Ishikawa (cell line): ENCODE measurements around the gene KHDRBS2.

ENCODE experiments used
- CEBPB ChIP-seq: IDR thresholded peaks from 2 replicates; pipeline ENCODE4 v1.6.1; 2012
- CREB1 ChIP-seq: IDR thresholded peaks from 2 replicates; pipeline ENCODE4 v1.6.1; 2012; ENCODE audit warnings: low read depth
- EGR1 ChIP-seq: IDR thresholded peaks from 2 replicates; pipeline ENCODE4 v1.6.1; 2012
- EP300 ChIP-seq: IDR thresholded peaks from 2 replicates; pipeline ENCODE4 v1.6.1; 2012; ENCODE audit warnings: borderline replicate concordance
- FOXM1 ChIP-seq: IDR thresholded peaks from 2 replicates; pipeline ENCODE4 v1.6.1; 2012; ENCODE audit warnings: low read depth, borderline replicate concordance
- MAX ChIP-seq: IDR thresholded peaks from 2 replicates; pipeline ENCODE4 v1.6.1; 2012
- NFIC ChIP-seq: IDR thresholded peaks from 2 replicates; pipeline ENCODE4 v1.6.1; 2012
- RAD21 ChIP-seq: IDR thresholded peaks from 2 replicates; pipeline ENCODE4 v1.6.1; 2012; ENCODE audit warnings: low read depth
- REST ChIP-seq: IDR thresholded peaks from 2 replicates; pipeline ENCODE4 v1.6.1; 2012; ENCODE audit warnings: low read depth, mild to moderate bottlenecking
- TAF1 ChIP-seq: IDR thresholded peaks from 2 replicates; pipeline ENCODE4 v1.6.1; 2012; ENCODE audit warnings: low read depth, mild to moderate bottlenecking
- TCF12 ChIP-seq: IDR thresholded peaks from 2 replicates; pipeline ENCODE4 v1.6.1; 2012; ENCODE audit warnings: low read depth
- TEAD4 ChIP-seq: IDR thresholded peaks from 2 replicates; pipeline ENCODE4 v1.6.1; 2012
- USF1 ChIP-seq: IDR thresholded peaks from 2 replicates; pipeline ENCODE4 v1.6.1; 2012
- YY1 ChIP-seq: IDR thresholded peaks from 2 replicates; pipeline ENCODE4 v1.6.1; 2012; ENCODE audit warnings: low read depth
- ZBTB7A ChIP-seq: IDR thresholded peaks from 2 replicates; pipeline ENCODE4 v1.6.1; 2012; ENCODE audit warnings: low read depth

KHDRBS2 gene

GRCh38 chr6:62167736-62168135 lies 118.3 kb downstream of the KHDRBS2 start:
- TF ChIP-seq CREB1 (no peak), TEAD4 (no peak), FOXM1 (no peak), YY1 (no peak), REST (no peak), NFIC (no peak), ZBTB7A (no peak), EGR1 (no peak), EP300 (no peak), TAF1 (no peak)

GRCh38 chr6:62162858-62163257 lies 123.2 kb downstream of the KHDRBS2 start:
- TF ChIP-seq FOXM1 (no peak), REST (no peak)

GRCh38 chr6:62152796-62153195 lies 133.2 kb downstream of the KHDRBS2 start:
- TF ChIP-seq REST (no peak), TEAD4 (no peak), TCF12 (no peak), CEBPB (no peak), YY1 (no peak), NFIC (no peak), EGR1 (no peak), USF1 (no peak), FOXM1 (no peak), ZBTB7A (no peak), RAD21 (no peak), EP300 (no peak), MAX (no peak), TAF1 (no peak), CREB1 (no peak)

- TF ChIP-seq RAD21 (peak; percentile 75), REST (no peak)
These were observed 135.9 kb downstream of the KHDRBS2 start for GRCh38 chr6:62150048-62150663.
